GM18951 (cell line): ENCODE results near the gene MRTFA.
"Not testable (repeated sequence)": the region's sequence is repeated elsewhere in the genome, so short reads cannot be mapped to it uniquely, and the experiment has no call there.

ENCODE experiments used
- POLR2A ChIP-seq: IDR thresholded peaks from 4 replicates; pipeline ENCODE4 v1.6.1; 2011; ENCODE audit warnings: mild to moderate bottlenecking; ENCODE audit not compliant: insufficient read length, insufficient read depth; ENCODE audit errors: extremely low read depth
- in situ Hi-C: fragments of 300-500 bp; cut with MboI; formaldehyde crosslinking; loops from one replicate; pipeline ENCODE4 v1.12.0; 2022; ENCODE audit warnings: low sequenced_read_pairs, mixed read lengths, inconsistent platforms; ENCODE audit not compliant: unreplicated experiment

MRTFA gene

DNA sequence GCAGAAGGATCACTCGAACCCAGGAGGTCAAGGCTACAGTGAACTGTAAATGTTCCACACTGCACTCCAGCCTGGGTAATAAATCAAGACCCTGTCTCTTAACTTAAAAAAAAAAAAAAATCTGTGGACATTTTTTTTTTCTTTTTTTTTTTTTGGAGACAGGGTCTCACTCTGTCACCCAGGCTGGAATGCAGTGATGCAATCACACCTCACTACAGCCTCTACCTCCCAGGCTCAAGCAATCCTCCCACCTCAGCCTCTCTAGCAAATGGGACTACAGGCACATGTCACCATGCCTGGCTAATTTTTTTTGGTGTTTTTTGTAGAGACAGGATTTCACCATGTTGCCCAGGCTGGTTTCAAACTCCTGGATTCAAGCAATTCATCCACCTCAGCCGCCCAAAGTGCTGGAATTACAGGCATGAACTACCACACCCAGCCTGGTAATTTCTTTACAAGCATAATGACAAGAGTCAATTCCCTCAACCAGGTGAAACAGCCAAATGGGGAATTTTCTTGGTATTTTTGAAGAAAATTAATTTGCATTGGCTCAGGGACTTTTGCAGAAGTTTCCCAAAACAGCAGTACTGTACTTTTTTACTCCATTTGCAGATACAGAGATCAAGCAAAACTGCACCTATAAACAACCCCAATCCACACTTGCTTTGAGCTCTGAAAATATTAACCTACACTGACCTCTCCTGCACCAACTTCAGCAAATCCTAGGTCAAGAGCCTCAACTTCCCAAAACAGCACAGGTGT is 44.0 kb downstream of the MRTFA start:
- no peak for TF ChIP-seq POLR2A

GRCh38 chr22:40588726-40589125 is 47.8 kb downstream of the MRTFA start:
- no peak for TF ChIP-seq POLR2A
- in situ Hi-C loops: no loop called here

More for the DNA sequence above, 44.0 kb downstream of the MRTFA start:
- in situ Hi-C loops: no loop called here

- in situ Hi-C loops: no loop called here
- no peak for TF ChIP-seq POLR2A
These were observed 49.7 kb downstream of the MRTFA start for GRCh38 chr22:40586781-40587180.

GRCh38 chr22:40585310-40585751 is 51.2 kb downstream of the MRTFA start:
- TF ChIP-seq POLR2A: no peak
- in situ Hi-C loops: no loop called here

- in situ Hi-C loops: not testable (repeated sequence)
These were observed 51.8 kb downstream of the MRTFA start for GRCh38 chr22:40584766-40585165.

- no peak for TF ChIP-seq POLR2A
- in situ Hi-C loops: no loop called here
These were observed 53.3 kb downstream of the MRTFA start for GRCh38 chr22:40583053-40583741.

- in situ Hi-C loops: no loop called here
- TF ChIP-seq POLR2A: no peak
These were observed 54.5 kb downstream of the MRTFA start for GRCh38 chr22:40582063-40582462.

- in situ Hi-C loops: no loop called here
- TF ChIP-seq POLR2A: no peak
These were observed 55.9 kb downstream of the MRTFA start for GRCh38 chr22:40580631-40581030.

GRCh38 chr22:40578171-40578570 is 58.3 kb downstream of the MRTFA start:
- no peak for TF ChIP-seq POLR2A
- in situ Hi-C loops: no loop called here

DNA sequence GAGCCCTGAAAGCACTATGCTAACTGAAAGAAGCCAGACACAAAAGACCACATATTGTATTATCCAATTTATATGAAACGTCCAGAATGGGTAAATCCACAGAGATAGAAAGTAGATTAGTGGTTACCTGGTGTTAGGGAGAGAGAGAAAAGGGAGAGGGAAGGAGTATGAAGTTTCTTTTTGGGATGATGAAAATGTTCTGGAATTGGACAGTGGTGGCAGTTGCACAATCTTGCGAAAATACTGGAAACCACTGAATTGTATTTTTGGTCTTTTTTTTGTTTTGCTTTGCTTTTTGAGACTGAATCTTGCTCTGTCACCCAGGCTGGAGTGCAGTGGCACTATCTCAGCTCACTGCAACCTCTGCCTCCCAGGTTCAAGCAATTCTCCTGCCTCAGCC is 63.5 kb downstream of the MRTFA start:
- in situ Hi-C loops: no loop called here
- no peak for TF ChIP-seq POLR2A

GRCh38 chr22:40571887-40572286 is 64.6 kb downstream of the MRTFA start:
- TF ChIP-seq POLR2A: no peak

DNA sequence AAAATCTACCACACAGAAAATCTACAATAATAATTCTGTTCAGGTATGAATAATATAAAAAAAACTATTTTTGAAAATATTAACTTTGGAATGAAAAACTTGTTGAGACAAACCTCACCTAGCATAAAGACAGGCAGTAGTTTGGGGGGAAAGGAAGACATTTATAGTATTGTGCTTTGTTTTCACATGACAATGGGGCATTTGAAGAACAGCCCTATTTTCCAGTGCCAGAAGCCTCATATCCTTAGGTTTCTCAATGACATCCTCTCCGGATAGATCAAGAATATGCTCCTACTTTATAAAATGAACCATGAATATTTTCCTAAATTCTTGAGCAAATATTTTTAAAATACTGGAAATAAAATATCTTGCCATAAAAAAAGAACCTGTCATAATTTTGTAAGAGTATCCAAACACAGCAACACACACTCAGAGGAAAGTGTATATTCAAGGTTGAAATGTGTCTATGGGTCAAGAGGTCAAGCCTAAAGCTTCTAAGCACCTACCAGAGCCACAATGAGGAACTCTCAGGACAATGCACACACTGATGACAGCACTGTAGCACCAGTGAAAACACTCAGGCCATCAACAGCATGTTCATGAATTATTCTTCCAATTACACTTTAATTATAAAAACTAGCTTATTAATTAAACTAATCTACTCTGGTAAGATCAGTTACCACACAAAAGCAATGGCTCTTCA is 68.7 kb downstream of the MRTFA start:
- TF ChIP-seq POLR2A: no peak
- in situ Hi-C loops: no loop called here

More at GRCh38 chr22:40571887-40572286, 64.6 kb downstream of the MRTFA start:
- in situ Hi-C loops: no loop called here

DNA sequence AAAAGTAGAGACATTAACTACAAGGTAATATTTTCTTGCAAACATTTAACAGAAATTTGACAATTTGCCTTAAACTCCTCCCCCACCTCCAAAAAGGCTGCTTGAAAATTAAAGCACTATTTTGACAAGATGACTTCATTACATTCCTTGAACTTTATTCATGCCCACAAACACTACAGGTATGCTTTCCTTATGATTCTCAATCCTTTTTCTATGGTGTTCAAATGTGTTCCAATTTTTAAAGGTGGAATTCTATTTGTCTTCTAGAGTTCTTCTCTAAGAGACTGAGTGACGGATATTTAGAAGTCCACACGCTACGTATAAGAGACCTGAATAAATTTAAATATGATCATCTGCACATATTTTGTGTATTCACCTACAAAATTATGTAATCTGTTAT is 69.4 kb downstream of the MRTFA start:
- in situ Hi-C loops: no loop called here
- TF ChIP-seq POLR2A: no peak
